SK-N-SH (cell line): Measurements from ENCODE around the gene MYO1H. TPM values are rescaled to one million over a fixed set of nuclear protein-coding genes. Genes with fewer than 3 reads are reported as not detected.

ENCODE experiments used
- CTCF ChIA-PET: fragments of 300-600, 350-600 bp; formaldehyde crosslinking; extraction: SDS; loops from one replicate; lab custom pipeline; 2021; lab: Yijun Ruan, JAX
- POLR2A ChIA-PET: fragments of 350-600 bp; sonication (Branson Sonifier 250); formaldehyde crosslinking; extraction: SDS; loops from one replicate; lab custom pipeline; 2020; ENCODE audit warnings: antibody characterized with exemption, inconsistent platforms; lab: Yijun Ruan, JAX
- DNase-seq: peaks from one replicate; pipeline ENCODE4 v3.0.0; 2012
- H2AFZ ChIP-seq: fragments of 200-600 bp; sonication (generic); 2 replicates; pipeline ENCODE4 v1.8.1; 2016; ENCODE audit warnings: antibody characterized with exemption, mild to moderate bottlenecking, low read depth
- H3F3A ChIP-seq: fragments of 200-600 bp; sonication (generic); replicated peaks from 2 replicates; pipeline ENCODE3; 2016; ENCODE audit warnings: antibody characterized with exemption, mild to moderate bottlenecking; ENCODE audit not compliant: insufficient read depth
- H3K27ac ChIP-seq, 2 experiments: fragments of 200-500 bp in 1 of 2; fragments of 200-600 bp in 1 of 2; sonication (Bioruptor generic) in 1 of 2; sonication (generic), shearing (Covaris generic) in 1 of 2; 2 replicates each; pipeline versions ENCODE4 v1.5.1 to v1.6.1; 2014 to 2016; ENCODE audit warnings: low read depth in 2 of 2, inconsistent platforms in 1 of 2, low read length in 1 of 2, mild to moderate bottlenecking in 1 of 2, mixed read lengths in 1 of 2
- H3K27me3 ChIP-seq: fragments of 200-600 bp; sonication (generic), shearing (Covaris generic); 2 replicates; pipeline ENCODE4 v1.6.1; 2016; ENCODE audit warnings: mixed run types; ENCODE audit not compliant: insufficient read depth
- H3K36me3 ChIP-seq, 2 experiments: fragments of 200-500 bp in 1 of 2; fragments of 200-600 bp in 1 of 2; sonication (Bioruptor generic) in 1 of 2; sonication (generic) in 1 of 2; replicated peaks in 1 of 2; 2 replicates each; pipeline versions ENCODE3 to v1.5.1; 2014 to 2016; ENCODE audit warnings: low read length in 1 of 2, mild to moderate bottlenecking in 1 of 2; ENCODE audit not compliant: insufficient read depth in 2 of 2, control insufficient read depth in 1 of 2
- H3K4me1 ChIP-seq, 2 experiments: fragments of 200-500 bp in 1 of 2; fragments of 200-600 bp in 1 of 2; sonication (Bioruptor generic) in 1 of 2; sonication (generic), shearing (Covaris generic) in 1 of 2; 2 replicates each; pipeline versions ENCODE4 v1.5.1 to v1.6.1; 2014 to 2016; ENCODE audit warnings: low read depth in 1 of 2, low read length in 1 of 2, mixed run types in 1 of 2; ENCODE audit not compliant: insufficient read depth in 2 of 2, control insufficient read depth in 1 of 2
- H3K4me2 ChIP-seq: fragments of 200-600 bp; sonication (generic), shearing (Covaris generic); 2 replicates; pipeline ENCODE4 v1.6.1; 2017; ENCODE audit warnings: mixed run types
- H3K4me3 ChIP-seq, 2 experiments: fragments of 200-500 bp in 1 of 2; fragments of 200-600 bp in 1 of 2; sonication (Bioruptor generic) in 1 of 2; sonication (generic), shearing (Covaris generic) in 1 of 2; 2 replicates each; pipeline versions ENCODE4 v1.5.1 to v1.8.1; 2014 to 2016; ENCODE audit warnings: low read depth in 2 of 2, inconsistent platforms in 1 of 2, low read length in 1 of 2, mild to moderate bottlenecking in 1 of 2, mixed read lengths in 1 of 2, moderate library complexity in 1 of 2
- H3K79me2 ChIP-seq: fragments of 200-600 bp; sonication (generic); 2 replicates; pipeline ENCODE4 v1.8.1; 2017; ENCODE audit warnings: mild to moderate bottlenecking; ENCODE audit not compliant: insufficient read depth
- H3K9ac ChIP-seq: fragments of 200-600 bp; sonication (generic); 2 replicates; pipeline ENCODE4 v1.6.1; 2017; ENCODE audit warnings: mixed run types
- H3K9me2 ChIP-seq: fragments of 200-600 bp; sonication (generic); 2 replicates; pipeline ENCODE4 v1.6.1; 2017; ENCODE audit warnings: mixed run types
- H3K9me3 ChIP-seq: fragments of 200-600 bp; sonication (generic); 2 replicates; pipeline ENCODE4 v1.6.1; 2017; ENCODE audit warnings: mixed run types, mild to moderate bottlenecking, moderate library complexity
- H4K20me1 ChIP-seq: fragments of 200-600 bp; sonication (generic); 2 replicates; pipeline ENCODE4 v1.6.1; 2017; ENCODE audit warnings: mild to moderate bottlenecking, mixed run types; ENCODE audit not compliant: insufficient read depth
- CHD2 ChIP-seq: fragments of 150-350 bp; IDR thresholded peaks from 2 replicates; pipeline ENCODE4 v1.6.1; 2018; ENCODE audit warnings: low read length; ENCODE audit not compliant: partially characterized antibody
- ELF1 ChIP-seq: IDR thresholded peaks from 2 replicates; pipeline ENCODE4 v1.4.0; 2012
- EZH2phosphoT487 ChIP-seq: fragments of 200-600 bp; sonication (generic); IDR thresholded peaks from 2 replicates; pipeline ENCODE4 v1.6.1; 2017; ENCODE audit warnings: low read depth, mixed run types, mild to moderate bottlenecking, antibody characterized with exemption, moderate library complexity, borderline replicate concordance
- FOSL2 ChIP-seq: IDR thresholded peaks from 2 replicates; pipeline ENCODE4 v1.4.0; 2012; ENCODE audit warnings: low read depth, mild to moderate bottlenecking, moderate library complexity, borderline replicate concordance
- FOXM1 ChIP-seq: IDR thresholded peaks from 2 replicates; pipeline ENCODE4 v1.4.0; 2012; ENCODE audit warnings: low read depth, mild to moderate bottlenecking
- GABPA ChIP-seq: IDR thresholded peaks from 2 replicates; pipeline ENCODE4 v1.4.0; 2012; ENCODE audit warnings: low read depth, mild to moderate bottlenecking
- GATA2 ChIP-seq: sonication (generic); formaldehyde crosslinking; IDR thresholded peaks from 2 replicates; pipeline ENCODE4 v1.5.0; 2020; ENCODE audit warnings: mild to moderate bottlenecking, missing genetic modification reagents
- MEF2A ChIP-seq: IDR thresholded peaks from 2 replicates; pipeline ENCODE4 v1.4.0; 2012; ENCODE audit warnings: low read depth, borderline replicate concordance
- POLR2AphosphoS5 ChIP-seq: IDR thresholded peaks from 2 replicates; pipeline ENCODE4 v1.6.1; 2012; ENCODE audit warnings: low read depth, low read length
- RFX5 ChIP-seq: IDR thresholded peaks from 2 replicates; pipeline ENCODE4 v1.6.1; 2012; ENCODE audit warnings: mild to moderate bottlenecking, improper control_type of control experiment, low read length
- SMC3 ChIP-seq: IDR thresholded peaks from 2 replicates; pipeline ENCODE4 v1.6.1; 2012; ENCODE audit warnings: low read depth, low read length, improper control_type of control experiment
- TCF12 ChIP-seq: IDR thresholded peaks from 2 replicates; pipeline ENCODE4 v1.4.0; 2012
- YY1 ChIP-seq: IDR thresholded peaks from 2 replicates; pipeline ENCODE4 v1.4.0; 2012; ENCODE audit warnings: low read depth, mild to moderate bottlenecking
- WGBS: methylation state at CpG from one replicate; pipeline ENCODE4 v1.1.6; 2017; ENCODE audit warnings: low lambda C conversion rate; 5-methylcytosine and 5-hydroxymethylcytosine counted together
- polyA plus RNA-seq, 3 experiments: library from polyadenylated mRNA; depleted of rRNA; stranded (reverse); fragments of >200 nt; gene quantifications; 2 replicates each; pipeline ENCODE4 v1.2.3, GENCODE V29; 2012
- TF ChIP-seq, protein P1 (sequence below): IDR thresholded peaks from 2 replicates; pipeline ENCODE4 v1.4.0; 2012; ENCODE audit warnings: low read depth, borderline replicate concordance
- TF ChIP-seq, protein P2 (sequence below): IDR thresholded peaks from 2 replicates; pipeline ENCODE4 v1.4.0; 2012; ENCODE audit warnings: low read depth, borderline replicate concordance

MYO1H gene
- polyA plus RNA-seq, 1 of the 3 experiments (the other 2 are of a cell fraction) = not detected

DNA sequence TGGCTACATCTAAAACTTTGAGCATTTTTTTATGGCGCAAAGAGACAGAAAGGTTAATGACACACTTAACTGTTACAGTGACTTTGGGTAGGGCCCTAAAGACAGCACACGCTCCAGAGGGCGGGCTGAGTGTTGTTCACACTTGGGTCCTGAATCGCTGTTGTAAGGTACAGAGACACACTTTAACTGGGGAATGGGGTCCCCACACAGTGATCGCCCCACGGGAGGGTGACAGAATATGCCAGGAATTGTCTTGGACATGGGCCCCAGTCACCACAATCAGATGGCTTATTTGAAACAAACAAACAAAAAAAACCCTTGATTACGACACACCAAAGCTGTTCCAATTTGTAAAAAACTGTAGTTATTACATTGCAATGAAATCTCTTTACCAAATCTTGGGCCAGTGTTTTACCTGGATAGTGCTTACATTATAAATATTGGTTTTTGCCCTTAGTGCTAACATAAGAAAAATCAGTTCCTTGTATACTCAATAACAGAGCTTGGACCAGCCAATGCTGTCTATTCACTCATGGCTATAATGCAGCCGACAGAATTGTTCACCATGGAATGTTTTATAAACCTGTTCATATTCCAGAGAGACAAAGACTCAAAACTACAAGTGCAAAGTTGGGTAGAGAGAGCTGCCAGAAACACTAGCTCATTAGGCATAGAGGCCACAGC is 101.1 kb downstream of the MYO1H start:
- WGBS = 97% methylated on average over 8 of the region's 8 CpGs
- Histone ChIP-seq H3K36me3 (peaks cover 50 to 69% of the 10 kb centered on the region in 2 experiments), H3K4me1 (no peaks in the 10 kb centered on the region), H3K9me3 (no peaks in the 10 kb centered on the region), H3F3A (peaks cover 5% of the 10 kb centered on the region), H3K9me2 (no peaks in the 10 kb centered on the region), H3K79me2 (peaks cover 61% of the 10 kb centered on the region), H3K9ac (no peak overlapping the region), H3K4me3 (no peak overlapping the region), H3K27me3 (no peaks in the 10 kb centered on the region), H4K20me1 (peaks cover 16% of the 10 kb centered on the region; the same call in 1 of the 2 replicates), H2AFZ (no peak overlapping the region), H3K4me2 (no peak overlapping the region), H3K27ac (no peak overlapping the region)
- ChIA-PET POLR2A (no interaction called here), CTCF (interaction anchor here (1.0 to 4.8 kb wide), 3 partner anchors 12 to 21 kb away, joined by 3 to 20 read pairs (median 15); no protein-coding TSS in a partner anchor)
- no peak for DNase-seq
- TF ChIP-seq GABPA = no peak
- no peak for TF ChIP-seq SMC3
- no peak for TF ChIP-seq POLR2AphosphoS5
- no peak for TF ChIP-seq TCF12
- no peak for TF ChIP-seq CHD2
- no peak for TF ChIP-seq ELF1
- no peak for TF ChIP-seq GATA2 (CRISPR knock-in tag)
- TF ChIP-seq MEF2A = no peak
- TF ChIP-seq FOXM1 = no peak
- no peak for TF ChIP-seq YY1
- TF ChIP-seq FOSL2 = no peak
- no peak for TF ChIP-seq RFX5
- TF ChIP-seq EZH2phosphoT487 = no peak
- TF ChIP-seq, protein P1, sequence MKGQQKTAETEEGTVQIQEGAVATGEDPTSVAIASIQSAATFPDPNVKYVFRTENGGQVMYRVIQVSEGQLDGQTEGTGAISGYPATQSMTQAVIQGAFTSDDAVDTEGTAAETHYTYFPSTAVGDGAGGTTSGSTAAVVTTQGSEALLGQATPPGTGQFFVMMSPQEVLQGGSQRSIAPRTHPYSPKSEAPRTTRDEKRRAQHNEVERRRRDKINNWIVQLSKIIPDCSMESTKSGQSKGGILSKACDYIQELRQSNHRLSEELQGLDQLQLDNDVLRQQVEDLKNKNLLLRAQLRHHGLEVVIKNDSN = no peak
- TF ChIP-seq, protein P2, sequence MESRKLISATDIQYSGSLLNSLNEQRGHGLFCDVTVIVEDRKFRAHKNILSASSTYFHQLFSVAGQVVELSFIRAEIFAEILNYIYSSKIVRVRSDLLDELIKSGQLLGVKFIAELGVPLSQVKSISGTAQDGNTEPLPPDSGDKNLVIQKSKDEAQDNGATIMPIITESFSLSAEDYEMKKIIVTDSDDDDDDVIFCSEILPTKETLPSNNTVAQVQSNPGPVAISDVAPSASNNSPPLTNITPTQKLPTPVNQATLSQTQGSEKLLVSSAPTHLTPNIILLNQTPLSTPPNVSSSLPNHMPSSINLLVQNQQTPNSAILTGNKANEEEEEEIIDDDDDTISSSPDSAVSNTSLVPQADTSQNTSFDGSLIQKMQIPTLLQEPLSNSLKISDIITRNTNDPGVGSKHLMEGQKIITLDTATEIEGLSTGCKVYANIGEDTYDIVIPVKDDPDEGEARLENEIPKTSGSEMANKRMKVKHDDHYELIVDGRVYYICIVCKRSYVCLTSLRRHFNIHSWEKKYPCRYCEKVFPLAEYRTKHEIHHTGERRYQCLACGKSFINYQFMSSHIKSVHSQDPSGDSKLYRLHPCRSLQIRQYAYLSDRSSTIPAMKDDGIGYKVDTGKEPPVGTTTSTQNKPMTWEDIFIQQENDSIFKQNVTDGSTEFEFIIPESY = no peak
